ENCODE results near the gene TUBA1C.
"Not testable (repeated sequence)": the region's sequence is repeated elsewhere in the genome, so short reads cannot be mapped to it uniquely, and the experiment has no call there.

Gene TUBA1C

DNA sequence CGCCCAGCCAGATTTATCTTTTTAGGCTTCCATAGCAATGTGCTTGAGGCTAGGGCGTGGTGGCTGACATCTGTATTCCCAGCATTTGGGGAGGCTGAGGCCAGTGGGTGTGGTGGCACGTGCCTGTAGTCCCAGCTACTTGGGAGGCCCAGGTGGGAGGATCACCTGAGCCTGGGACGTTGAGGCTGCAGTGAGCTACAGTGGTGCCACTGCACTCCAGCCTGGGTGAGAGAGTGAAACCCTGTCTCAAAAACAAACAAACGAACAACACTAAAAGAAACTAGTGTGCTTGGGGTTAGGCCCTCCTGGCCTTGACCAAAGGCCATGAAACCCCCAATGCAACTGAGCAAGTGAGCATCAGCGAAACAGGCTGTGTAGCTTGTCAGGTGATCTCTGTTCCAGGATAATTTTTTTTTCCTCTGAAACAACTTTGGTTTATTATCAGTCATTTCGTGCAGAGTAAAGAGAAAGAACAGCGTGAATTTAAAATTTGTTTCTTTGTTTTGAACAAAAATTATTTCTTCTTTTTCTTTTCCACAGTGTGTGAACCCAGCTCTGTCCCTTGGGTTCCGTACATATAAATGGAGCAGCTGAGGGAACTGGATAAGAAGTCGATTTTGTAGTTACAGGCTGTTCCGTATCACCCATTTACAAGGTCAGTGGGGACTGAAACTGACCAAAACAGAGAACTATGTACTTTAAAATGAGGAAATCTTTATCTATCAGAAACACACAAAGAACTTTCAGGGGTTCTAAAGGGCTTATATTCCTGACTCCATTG is 8.8 kb upstream of the TUBA1C start:
- no peak for DNase-seq

DNA sequence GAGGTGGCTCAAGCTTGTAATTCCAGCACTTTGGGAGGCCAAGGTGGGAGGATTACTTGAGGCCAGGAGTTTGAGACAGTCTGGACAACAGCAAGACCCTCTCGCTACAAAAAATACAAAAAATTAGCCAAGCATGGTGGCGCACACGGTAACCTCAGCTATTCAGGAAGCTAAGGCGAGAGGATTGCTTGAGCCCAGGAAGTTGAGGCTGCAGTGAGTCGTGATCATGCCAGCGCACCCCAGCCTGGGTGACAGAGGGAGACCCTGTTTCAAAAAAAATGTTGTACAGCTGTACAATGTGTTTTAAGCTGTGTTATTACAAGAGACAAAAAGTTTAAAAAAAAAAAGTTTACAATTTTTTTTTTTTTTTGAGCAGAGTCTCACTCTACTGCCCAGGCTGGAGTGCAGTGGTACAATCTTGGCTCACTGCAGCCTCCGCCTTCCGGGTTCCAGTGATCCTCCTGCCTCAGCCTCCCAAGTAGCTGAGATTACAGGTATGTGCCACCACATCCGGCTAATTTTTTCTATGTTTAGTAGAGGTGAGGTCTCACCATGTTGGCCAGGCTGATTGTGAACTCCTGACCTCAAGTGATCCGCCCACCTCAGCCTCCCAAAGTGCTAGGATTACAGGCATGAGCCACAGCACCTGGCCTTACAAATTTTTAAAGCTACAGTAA is 7.2 kb upstream of the TUBA1C start:
- DNase-seq, result not testable (repeated sequence)

DNA sequence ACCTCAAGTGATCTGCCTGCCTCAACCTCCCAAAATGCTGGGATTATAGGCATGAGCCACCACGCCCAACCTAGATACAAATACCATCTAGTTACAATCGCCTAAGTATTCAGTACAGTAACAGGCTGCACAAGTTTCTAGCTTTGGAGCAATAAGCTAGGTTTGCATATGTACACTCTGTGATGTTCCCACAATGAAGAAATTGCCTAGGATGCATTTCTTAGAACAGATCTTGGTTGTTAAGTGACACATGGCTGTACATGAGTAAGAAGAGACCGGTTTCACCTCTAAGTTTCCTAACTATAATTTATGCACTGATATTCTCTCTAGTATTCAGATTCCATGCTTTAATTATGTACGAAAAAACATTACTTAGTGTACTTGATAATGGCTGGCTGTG is 5.4 kb upstream of the TUBA1C start:
- DNase-seq, result no peak

DNA sequence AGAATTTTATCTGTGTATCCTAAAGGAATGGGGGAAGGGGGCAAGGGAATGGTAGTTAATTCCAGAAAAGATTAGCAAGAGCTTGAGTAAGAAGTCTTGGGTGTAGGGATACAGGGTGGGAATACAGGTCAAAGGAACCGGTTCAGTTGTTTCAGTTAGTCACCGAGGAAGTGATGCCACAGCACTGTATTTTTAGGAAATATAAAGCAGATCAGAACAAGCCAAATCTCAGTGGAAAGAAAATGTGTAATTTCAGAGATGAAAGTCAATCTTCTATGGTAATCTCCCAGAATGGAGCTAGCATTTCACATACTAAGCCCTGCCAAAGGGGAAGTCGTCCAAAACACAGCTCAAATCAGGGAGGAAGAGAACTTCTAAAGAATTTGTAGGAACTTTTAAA is 4.7 kb upstream of the TUBA1C start:
- no peak for DNase-seq

DNA sequence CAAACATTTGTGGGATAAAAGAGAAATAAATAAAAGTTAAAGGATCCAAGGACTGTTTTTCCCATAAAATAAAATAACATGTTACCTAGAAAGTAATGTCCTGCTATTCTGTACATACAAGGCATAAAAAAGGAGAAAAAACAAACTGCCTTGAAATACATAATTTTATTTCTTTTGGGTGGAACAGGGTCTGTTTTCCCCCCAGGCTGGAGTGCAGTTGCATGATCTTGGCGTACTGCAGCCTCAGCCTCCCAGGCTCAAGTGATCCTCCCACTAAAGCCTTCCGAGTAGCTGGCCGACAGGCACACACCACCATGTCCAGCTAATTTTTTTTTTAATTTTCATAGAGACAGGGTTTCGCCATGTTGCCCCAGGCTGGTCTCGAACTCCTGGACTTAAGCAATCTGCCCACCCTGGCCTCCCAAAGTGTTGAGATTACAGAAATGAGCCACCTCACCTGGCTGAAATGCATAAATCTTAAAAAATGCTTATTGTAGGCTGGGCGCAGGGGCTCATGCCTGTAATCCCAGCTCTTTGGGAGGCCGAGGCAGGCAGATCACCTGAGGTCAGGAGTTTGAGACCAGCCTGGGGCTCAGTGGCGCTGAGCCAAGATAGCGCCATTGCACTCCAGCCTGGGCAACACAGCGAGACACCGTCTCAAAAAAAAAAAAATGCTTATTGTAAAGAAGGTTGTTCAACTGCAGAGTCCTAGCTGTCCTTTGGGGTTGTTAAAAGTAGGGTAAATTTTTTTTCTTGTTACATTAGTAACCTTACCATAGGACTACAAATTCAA is 4.1 kb upstream of the TUBA1C start:
- DNase-seq, result no peak

DNA sequence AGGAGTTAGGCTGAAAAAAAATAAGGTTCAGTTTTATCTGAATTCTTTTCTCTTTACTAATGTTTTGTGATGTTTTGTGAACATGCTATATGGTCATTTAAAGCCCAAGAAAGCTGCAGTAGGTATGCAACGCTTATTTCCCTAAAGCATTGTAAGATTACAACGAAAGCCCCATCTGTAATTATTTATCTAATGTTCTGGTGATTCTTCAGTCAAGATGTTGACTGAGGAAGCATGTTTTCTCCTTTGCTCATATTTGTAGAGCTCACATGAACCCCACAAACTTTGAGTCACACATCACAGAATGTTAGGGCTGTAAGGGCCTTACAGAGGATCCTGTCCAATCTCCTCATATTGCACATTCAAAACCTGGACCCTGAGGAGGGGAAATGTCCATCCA is 3.2 kb upstream of the TUBA1C start:
- no peak for DNase-seq

DNA sequence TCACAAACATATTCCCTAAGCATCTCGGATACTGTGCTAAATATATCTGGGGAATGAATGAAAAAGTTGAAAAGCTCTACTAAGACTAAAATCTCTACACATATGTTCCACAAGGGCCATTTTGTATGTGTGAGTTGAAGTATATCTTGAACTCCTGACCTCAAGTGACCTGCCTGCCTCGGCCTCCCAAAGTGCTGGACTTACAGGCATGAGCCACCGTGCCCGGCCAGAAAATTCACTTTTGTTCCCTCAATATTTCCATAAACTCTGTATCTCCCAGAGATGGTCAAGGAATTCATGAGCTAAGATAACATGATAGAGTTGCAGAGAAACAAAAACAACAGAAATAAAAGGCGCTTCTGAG is 1.5 kb upstream of the TUBA1C start:
- DNase-seq, result no peak

DNA sequence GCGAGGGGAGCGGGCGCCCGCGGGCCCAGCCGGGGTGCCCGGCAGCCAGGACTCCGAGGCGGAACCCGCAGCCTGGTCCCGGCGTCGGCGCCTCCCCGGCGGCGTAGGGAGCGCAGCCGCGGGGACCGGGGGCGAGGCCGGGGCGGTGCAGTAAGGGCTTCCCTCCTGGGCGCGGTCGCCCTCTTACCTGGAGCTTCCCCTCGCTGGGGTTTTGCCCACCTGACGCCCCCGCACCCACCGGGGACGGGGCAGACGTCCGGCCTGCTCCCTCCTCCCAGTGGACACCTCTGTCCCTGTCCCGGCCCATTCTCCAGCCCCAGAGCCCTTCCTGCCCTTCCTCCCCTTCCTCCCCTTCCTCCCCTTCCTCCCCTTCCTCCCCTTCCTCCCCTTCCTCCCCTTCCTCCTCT is 413 bp upstream of the TUBA1C start:
- DNase-seq, result peak; percentile 37

DNA sequence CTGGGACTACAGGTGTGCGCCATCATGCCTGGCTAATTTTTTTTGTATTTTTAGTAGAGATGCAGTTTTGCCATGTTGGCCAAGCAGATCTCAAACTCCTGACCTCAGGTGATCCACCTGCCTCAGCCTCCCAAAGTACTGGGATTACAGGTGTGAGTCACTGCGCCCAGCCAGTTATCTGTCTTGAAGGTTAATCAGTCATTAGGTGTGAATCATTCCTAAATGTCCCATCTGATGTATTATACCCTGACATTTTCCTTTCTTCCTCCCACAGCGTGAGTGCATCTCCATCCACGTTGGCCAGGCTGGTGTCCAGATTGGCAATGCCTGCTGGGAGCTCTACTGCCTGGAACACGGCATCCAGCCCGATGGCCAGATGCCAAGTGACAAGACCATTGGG is 4.3 kb downstream of the TUBA1C start:
- not testable (repeated sequence) for DNase-seq

DNA sequence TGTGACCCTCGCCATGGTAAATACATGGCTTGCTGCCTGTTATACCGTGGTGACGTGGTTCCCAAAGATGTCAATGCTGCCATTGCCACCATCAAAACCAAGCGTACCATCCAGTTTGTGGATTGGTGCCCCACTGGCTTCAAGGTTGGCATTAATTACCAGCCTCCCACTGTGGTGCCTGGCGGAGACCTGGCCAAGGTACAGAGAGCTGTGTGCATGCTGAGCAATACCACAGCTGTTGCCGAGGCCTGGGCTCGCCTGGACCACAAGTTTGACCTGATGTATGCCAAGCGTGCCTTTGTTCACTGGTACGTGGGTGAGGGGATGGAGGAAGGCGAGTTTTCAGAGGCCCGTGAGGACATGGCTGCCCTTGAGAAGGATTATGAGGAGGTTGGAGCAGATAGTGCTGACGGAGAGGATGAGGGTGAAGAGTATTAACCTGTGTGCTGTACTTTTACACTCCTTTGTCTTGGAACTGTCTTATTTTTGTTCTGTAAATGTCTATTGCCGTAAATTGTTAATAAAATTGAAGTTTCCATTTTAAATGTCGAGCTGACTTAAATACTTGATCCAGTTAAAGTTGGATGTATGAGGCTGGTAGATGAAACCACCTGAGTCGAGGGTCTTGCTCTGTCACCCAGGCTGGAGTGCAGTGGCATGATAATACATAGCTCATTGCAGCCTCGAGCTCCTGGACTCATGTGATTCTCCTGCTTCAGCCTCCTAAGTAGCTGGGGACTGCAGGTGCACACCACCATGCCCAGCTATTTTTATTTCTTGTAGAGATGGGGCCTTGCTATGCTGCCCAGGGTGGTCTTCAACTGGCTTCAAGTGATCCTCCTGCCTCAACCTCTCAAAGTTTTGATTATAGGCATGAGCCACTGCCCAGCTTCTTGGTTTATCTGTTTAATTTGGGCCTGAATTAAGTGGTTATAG is 8.2 kb downstream of the TUBA1C start:
- no peak for DNase-seq

DNA sequence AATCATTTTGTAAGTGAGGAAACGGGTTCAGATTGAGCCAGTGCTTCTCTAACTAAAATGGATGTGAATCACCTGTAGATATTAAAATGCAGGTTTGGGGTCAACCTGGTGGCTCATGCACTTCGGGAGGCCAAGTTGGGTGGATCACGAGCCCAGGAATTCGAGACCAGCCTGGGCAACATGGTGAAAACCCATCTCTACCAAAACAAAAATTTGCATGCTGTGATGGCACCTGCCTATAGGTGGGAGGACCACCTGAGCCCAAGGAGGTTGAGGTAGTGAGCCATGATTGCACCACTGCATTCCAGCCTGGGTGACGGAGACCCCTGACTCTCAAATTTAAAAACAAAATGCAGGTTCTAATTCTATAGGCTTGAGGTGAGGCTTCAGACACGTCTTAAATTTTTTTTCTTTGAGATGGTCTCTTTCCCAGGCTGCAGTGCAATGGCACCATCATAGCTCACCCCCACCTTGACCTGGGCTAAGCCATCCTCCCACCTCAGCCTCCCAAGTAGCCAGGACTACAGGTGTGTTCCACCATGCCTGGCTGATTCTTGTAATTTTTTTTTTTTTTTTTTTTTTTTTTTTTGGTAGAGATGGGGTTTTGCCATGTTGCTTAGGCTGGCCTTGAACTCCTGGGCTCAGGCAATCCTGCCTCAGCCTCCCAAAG is 9.0 kb downstream of the TUBA1C start:
- DNase-seq, result no peak

DNA sequence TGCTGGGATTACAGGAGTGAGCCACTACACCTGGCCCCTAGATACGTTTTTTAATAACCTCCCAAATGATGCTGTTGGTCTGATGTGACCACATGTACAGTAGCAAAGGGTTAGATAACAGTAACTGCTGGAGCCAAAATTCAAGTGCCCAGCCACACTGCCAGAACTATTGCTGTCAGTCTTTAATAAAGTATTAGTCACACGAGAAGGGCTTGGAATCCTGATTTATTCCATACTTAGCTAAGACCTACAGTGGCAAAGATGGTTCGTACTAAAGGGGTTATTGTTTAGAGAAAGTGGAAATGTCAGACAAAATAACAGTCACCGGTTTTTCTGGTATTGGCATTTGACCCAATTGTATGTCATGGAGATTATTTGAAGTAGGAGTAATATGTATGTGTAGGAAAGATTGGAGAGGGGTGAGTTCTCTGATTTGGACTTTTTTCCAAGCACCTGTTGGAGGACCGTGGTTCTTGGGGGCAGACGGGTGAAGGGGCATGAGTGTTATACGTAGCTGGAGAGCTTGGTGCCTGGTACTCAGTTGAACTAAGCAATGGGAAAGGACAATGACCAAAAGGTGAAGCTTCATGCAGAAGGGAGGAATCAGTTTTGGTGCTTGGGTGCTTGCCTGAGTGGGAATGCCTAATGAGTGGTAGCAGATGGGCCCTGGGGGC is 9.7 kb downstream of the TUBA1C start:
- no peak for DNase-seq

DNA sequence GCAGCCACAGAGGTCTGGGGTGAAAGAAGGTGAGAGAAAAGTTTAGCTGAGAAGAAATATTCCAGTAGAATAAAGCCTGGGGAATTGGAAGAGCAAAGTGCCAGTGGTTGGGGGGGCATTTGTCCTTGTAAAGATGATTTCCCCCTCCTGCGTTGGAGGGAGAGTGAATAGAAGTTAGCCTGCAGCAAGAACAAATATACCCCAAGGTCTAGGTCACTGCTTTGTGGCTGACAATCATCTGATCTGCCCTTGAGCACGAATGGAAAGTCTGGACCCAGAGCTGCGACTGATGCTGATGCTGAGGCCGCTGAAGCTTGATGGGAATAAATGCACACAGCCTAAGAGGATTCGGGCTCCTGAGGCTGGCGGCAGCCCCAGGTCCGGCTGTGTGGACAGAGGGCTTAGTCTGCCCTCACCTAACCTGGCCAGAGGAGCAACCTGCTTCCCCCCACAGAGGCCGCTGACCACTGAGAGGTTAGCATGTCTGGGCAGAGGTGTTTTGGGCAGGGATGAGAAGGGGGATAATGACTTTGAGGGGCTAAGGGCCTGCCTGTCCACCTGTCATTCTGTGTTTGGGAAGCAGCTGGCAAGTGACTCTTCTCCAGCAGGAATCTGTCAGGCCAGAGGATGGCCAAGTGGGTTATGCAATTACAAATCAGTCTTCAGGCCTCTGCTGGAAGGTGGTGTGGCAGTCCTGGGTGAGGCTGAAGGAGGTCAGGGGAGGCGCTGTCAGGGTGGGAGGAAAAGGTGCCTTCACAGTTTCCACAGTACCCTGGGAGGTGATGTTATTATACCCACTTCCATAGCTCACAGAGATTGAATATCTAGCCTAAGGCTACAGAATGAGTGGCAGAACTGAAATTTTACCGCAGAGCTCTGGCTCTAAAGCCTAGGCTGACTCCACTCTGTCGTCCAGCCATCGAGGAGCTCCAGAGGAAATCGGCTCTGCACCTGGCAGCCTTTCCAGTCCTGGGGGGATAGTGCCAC is 11.7 kb downstream of the TUBA1C start:
- DNase-seq, result no peak

DNA sequence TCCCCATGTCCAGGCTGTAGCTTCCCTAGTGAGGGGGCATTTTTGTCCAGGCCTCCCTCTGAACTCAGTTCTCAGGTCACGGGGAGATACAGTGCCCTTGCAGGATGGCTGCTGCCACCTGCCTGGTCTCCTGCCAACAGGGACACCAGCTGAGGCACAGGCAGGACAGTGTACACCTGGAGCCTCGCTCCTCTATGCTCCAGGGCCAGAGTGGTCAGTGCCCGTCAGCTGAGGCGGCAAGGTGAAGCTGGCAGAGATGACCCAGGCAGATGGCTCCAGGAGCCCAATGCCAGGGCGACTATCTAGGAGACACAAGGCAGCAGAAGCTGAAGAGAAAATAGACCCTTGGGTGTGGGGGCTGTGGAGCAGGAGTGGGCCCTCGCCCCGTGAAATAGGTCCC is 12.6 kb downstream of the TUBA1C start:
- no peak for DNase-seq

DNA sequence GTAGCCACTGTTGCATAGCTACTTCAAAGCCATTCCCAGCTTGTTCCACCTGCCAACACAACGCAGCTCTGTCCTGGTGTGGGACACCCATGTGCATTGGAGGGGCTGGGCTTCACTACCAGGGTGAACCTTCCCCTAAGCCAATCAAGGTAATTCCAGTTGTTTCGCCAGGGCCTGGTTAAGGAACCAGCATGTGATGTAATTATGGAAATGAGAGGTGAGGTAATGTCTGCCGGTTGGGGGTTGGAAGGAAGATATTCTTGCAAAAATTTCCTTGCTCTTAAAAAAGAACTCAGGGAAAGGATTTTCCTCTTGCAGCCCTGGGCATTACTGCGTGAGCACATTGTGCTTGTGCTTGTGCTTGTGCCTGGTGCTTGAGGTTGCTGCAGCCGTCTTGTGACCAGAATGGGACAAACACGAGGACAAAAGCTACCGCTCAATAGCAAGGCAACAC is 14.9 kb downstream of the TUBA1C start:
- DNase-seq, result no peak

DNA sequence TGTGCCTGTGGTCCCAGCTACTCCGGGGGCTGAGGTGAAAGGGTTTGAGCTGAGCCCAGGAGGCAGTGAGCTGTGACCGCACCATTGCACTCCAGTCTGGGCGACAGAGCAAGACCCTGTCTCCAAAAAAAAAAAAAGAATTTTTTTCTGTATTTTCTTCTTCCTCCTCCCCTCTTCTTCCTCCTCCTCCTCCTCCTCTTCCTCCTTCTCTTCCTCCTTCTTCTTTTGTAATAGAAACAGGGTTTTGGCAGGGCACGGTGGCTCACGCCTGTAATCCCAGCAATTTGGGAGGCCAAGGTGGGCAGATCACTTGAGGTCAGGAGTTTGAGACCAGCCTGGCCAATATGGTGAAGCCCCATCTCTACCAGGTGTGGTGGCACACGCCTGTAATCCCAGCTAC is 15.7 kb downstream of the TUBA1C start:
- DNase-seq, result not testable (repeated sequence)

DNA sequence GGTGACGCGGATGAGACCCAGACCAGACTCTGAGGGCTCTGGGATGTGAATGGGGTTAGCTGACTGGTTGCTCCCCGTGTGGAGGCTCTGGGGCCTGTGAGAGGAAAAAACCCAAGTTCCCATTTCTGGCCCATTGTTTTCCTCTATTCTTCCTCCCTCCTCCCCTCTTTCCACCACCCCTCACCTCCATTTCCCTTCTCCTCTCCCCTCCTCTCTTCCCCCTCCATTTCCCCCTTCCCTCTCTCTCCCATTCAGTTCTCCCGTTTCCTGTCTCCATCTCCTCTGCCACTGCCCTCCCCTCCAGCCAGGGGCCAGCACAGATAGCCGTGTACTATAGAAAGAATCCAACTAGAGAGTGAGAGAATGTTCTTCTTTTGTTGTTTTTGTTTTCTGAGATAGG is 17.4 kb downstream of the TUBA1C start:
- no peak for DNase-seq

DNA sequence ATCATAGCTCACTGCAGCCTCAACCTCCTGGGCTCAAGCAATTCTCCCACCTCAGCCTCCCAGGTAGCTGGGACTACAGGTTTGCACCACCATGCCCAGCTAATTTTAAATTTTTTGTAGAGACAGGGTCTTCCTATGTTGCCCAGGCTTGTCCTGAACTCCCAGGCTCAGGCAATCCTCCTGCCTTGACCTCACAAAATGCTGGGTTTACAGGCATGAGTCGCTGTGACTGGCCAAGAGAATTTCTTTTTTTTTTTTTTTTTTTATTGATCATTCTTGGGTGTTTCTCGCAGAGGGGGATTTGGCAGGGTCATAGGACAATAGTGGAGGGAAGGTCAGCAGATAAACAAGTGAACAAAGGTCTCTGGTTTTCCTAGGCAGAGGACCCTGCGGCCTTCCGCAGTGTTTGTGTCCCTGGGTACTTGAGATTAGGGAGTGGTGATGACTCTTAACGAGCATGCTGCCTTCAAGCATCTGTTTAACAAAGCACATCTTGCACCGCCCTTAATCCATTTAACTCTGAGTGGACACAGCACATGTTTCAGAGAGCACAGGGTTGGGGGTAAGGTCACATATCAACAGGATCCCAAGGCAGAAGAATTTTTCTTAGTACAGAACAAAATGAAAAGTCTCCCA is 18.0 kb downstream of the TUBA1C start:
- DNase-seq, result not testable (repeated sequence)

DNA sequence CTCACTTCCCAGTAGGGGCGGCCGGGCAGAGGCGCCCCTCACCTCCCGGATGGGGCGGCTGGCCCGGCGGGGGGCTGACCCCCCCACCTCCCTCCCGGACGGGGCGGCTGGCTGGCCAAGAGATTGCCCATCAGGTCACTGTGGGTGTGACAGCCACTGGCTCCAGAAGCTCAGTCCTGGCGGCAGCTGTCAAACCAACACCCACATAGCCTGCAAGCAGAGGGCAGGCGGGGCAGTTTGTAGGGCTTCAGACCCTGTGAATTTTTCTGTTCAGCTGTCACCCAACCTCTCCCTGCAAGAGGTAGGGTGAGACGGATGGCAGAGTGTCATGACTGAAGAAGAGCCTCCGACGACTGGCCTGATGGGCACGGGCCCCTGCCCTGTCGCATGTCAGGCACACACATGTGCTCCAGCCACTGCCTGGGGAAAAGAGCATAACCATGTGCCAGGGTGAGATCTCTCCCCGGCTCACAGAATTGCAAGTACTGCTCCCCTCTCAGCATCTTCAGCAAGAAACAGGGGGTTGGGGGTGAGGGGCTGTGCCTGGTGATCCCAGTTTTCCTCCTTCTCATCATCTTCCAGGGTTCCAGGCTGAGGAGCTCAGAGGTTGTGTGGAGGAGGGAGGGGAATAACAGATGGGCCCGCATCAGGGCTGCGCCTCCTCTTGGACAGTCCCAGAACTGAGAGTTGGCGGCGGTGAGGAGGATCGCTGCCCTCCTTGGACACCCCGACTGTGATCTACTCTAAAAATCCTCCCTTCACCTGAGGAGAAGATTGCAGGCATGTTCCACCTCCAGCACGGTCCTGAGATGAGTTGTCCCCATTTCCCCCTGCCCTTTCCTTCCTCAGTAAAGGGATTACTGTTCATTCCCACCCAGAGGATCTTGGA is 18.9 kb downstream of the TUBA1C start:
- DNase-seq, result no peak
